SW 1271 (cell line): ENCODE measurements around the gene SCD5.

Experiments used
- DNase-seq, 2 experiments: peaks; one replicate each; lab custom pipeline; 2025; lab: John Stamatoyannopoulos, UW

Gene SCD5

GRCh38 chr4:82765134-82765533 is 33.5 kb downstream of the SCD5 start:
- DNase-seq = no peak

DNA sequence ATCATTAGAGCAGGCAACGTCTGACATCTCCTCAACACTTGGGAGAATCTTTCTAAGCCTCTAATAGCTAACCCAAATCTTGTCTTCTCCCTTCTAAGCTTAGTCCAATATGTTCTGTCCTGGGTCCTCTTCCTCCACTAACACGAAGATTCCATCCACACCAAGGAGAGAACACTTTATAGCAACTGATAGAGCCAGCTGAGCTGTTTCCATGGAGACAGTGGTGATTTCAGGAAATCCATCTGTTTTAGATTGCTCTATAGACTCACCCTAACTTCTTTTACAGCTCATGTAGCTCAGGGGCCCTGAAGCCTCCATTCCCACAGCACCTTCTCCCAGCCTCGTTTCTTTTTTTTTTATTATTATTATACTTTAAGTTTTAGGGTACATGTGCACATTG is 37.4 kb downstream of the SCD5 start:
- no peak for DNase-seq

DNA sequence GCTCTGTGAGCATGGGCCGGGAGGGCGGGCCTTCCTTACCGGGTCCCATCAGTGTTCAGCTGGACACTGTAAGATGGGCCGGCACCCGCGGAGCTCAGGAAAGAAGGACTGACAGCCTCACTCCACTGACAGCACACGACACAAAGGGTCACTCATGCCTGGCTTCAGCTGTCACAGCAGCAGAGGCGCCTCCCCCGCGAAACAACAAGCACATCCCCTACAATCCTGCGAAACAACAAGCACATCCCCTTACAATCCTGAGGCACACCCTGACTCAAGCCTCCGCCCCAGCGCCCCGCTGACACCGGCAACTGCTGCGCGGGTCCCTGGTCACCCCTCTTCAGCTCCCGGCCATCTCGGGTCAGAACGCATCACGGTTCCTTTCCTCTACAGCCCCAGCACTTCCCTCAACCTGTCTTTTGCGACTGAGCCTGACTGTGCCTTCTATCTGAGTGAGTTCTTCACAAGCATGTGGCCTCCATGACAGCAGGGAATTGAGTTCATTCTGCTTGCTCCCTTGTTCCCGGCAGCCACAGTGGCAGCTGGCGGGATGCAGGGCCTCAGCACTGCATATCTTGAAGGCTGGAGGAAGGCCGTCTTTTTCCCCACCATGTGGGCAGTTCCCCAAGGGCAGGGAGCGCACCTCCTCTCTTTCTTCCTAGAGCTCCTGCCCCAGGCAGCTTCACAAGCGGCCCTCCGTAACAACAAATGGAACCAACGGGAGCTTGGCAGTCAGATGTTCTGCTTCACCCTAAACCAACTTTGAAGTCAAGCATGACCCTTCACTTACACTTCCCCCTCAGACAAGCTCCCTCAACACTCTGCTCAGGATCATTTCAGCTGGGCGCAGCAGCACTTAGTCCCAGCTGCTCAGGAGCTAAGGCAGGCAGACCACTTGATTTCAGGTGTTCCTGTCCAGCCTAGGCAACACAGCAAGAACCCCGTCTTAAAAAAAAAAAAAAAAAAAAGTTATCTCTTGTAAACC is 39.6 kb downstream of the SCD5 start:
- no peak for DNase-seq

GRCh38 chr4:82756061-82756460 is 42.5 kb downstream of the SCD5 start:
- DNase-seq = no peak

DNA sequence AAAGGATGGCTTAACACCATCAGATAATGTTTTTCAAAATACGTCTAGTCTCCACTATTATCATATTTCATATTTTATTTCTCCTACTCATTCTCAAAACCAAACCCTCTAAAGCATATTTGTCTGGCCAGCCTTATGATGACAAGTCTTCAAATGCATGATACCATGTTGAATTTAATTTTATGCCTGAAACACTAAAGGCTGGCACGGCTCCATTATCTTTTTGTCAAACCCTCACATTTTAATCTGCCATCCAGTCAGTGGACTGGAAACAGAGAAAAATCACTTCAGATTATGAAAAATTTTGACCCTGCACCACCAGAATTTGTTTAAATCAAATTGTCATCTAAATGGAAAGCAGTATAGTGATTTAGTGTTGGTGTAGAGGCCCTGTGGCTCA is 42.9 kb downstream of the SCD5 start:
- DNase-seq = no peak

- no peak for DNase-seq
Measured at GRCh38 chr4:82754513-82755165, 44.0 kb downstream of the SCD5 start.

GRCh38 chr4:82753725-82754410 is 44.7 kb downstream of the SCD5 start:
- DNase-seq = no peak

DNA sequence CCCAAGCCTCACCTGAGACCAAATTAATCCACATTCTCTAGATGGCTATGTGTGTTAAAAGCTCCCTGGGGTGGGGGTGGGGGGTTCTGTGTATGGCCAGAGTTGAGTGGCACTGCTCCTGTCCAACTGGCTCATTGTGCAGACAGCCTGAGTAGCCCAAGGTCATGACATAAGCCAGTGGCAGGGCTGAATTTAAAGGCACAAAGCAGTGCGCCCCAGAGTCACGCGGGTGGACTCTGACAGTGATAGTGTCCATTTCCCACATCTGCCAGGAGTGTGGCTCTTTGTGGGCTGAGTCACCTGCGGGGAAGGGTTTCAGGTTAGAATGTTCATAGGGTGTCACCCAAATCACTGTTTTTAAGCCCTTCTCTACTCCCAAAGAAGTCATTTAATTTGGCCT is 45.4 kb downstream of the SCD5 start:
- DNase-seq = no peak

GRCh38 chr4:82748810-82749470 is 49.7 kb downstream of the SCD5 start:
- DNase-seq = no peak

- no peak for DNase-seq
Measured at GRCh38 chr4:82747686-82748575, 50.7 kb downstream of the SCD5 start.

GRCh38 chr4:82746705-82747574 is 51.7 kb downstream of the SCD5 start:
- DNase-seq = no peak

DNA sequence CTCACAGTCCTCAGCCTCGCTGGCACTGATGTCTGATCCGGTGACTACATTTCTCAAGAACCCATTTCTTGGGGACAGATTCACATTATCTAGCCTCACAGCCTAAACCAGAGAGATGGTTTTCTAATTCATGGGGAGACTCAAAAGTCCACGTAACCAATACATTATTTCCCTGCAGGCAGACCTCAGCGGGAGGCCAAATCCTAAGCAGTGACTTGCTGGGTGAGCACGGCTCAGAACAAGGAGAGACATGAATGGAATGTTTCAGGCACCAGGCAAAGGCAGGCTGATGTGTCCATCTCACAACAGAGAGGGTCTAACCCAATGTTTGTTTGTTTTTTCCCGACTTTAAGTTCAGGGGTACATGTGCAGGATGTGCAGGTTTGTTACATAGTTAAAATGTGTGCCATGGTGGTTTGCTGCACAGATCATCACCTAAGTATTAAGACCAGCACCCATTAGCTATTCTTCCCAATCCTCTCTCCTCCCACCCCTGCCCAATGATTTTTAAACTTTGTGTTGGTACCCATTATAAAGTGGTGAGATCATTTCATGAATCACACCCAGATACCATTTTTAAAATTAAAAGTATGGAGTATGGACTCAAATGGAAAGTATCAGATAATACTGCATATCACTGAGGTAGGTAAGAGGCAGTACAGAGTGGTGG is 53.3 kb downstream of the SCD5 start:
- no peak for DNase-seq

DNA sequence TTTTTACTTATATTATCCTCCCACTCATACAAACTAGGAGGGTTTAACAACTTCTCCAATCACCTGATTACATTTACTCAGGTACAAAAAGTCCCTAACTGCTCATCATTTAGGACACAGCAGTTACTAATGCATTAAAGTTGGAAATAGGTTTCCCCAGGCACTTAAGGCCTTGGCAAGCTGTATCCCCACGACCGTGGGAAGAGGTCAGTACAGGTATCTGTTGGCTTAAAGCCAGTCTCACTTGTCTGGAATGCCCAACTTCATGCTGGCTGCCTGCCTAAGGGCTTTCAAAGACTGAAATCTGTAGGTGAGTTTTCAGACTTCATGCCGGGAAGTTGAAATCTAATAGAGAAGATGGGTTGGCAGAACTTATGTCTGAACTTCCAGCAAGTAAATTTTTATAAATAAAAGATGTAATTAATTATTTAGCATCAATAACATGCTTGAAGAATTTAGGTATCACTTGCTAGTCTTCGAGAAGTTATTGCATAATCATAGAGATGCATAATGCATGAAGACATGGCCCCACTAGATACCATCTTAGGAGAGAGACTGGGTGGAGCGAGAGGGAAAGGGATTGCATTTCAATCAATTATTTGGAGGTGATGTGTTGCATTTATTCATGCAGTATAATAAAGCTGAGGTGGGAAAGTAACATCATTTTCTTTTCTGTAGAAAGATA is 54.2 kb downstream of the SCD5 start:
- no peak for DNase-seq

- DNase-seq = no peak
Measured at GRCh38 chr4:82741188-82741587, 57.4 kb downstream of the SCD5 start.

DNA sequence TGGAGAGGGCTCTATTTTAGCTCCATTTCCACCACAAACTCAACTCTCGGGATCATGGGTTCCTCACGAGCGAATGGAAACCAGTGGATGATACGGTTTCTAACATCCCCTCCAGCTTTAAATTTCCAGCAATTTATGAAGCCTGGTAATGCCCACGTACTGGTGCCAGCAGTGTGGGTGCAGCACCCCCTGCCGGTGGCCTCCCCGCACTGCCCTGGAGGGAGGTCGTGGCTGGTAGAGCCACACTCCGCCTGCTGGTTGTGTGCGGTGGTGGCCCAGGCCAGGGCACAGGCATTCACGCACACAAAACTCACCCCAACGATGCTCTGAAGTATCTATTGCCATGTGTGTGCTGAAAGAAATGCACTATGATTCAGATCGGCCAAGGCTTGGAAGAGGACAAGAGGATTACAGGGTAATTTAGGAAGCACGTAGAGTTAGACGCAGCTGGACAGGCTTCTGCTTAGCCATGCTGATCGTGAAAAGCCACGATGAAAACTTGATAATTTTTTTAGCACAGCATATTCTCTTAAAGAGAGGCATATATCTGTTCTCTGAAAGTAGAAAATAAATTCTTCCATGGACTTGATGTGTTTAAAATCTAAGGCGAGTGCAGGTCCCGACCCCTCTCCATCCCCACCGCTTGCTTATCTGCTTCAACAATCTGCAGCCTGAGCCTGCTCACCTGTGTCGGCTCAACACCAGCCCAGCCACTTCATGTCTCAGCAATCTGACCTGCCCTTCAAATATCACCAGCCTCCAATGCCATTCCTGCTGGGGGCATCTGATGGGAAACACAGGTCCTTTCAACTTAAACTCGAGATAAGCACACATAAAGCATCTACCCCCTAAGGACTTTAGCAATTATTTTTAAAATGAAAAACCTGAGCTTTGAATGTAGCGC is 59.1 kb downstream of the SCD5 start:
- DNase-seq = no peak

DNA sequence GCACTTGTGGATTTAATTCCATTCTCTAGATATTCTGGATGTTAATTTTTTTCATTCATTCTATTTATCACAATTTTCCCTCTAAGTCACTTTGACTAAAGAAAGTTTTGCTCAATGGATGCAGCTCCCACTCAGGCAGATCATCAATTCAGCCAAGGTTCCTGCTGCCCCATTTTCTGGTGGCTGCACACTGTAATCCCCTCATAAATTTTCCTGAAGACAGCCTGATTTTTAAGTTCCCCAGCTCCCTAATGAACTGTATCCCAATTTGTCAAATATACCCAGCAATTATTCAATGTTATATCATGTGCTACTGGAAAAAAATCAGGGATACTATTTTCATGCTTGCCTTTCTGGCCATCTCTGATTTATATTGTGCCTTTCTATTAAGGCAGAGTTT is 61.2 kb downstream of the SCD5 start:
- DNase-seq = no peak

GRCh38 chr4:82733636-82734035 is 65.0 kb downstream of the SCD5 start:
- no peak for DNase-seq

DNA sequence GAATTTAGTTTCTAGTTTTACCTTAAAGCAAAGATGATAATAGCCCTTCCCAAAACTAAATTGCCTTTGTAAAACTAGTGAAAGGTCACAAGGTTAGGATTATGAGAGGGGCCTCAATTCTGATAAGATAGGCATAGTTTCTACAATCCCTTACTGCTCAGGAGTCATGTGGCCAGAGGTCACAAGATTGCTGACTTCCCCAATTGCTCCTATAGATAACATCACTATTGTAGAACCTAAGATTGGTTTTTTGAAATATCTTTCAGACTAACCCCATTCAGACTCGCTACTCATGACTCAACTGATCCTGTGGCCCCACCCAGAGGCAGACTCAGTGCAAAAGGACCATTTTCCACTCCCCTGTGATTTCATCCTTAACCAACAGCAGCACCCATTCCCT is 70.3 kb downstream of the SCD5 start:
- DNase-seq = no peak
